HG03439 (cell line): ENCODE data around the gene ZNF544.

Experiments used
- ATAC-seq: cut with Tn5 transposase; IDR thresholded peaks from one replicate; pipeline ENCODE4 v1.9.1; 2021; ENCODE audit warnings: mild to moderate bottlenecking, moderate library complexity; ENCODE audit not compliant: unreplicated experiment

Gene ZNF544

GRCh38 chr19:58228585-58229254 is at the start of gene ZNF544:
Gene ZNF544, plus strand, starts transcription at chr19:58228914. Its CDS starts 15,110 bp downstream, at chr19:58244024.
- ATAC-seq: peak; percentile 88

- no peak for ATAC-seq
Measured at GRCh38 chr19:58181902-58182576, 46.7 kb upstream of the ZNF544 start.

GRCh38 chr19:58182577-58182988 is 46.1 kb upstream of the ZNF544 start:
- peak; percentile 2 for ATAC-seq

DNA sequence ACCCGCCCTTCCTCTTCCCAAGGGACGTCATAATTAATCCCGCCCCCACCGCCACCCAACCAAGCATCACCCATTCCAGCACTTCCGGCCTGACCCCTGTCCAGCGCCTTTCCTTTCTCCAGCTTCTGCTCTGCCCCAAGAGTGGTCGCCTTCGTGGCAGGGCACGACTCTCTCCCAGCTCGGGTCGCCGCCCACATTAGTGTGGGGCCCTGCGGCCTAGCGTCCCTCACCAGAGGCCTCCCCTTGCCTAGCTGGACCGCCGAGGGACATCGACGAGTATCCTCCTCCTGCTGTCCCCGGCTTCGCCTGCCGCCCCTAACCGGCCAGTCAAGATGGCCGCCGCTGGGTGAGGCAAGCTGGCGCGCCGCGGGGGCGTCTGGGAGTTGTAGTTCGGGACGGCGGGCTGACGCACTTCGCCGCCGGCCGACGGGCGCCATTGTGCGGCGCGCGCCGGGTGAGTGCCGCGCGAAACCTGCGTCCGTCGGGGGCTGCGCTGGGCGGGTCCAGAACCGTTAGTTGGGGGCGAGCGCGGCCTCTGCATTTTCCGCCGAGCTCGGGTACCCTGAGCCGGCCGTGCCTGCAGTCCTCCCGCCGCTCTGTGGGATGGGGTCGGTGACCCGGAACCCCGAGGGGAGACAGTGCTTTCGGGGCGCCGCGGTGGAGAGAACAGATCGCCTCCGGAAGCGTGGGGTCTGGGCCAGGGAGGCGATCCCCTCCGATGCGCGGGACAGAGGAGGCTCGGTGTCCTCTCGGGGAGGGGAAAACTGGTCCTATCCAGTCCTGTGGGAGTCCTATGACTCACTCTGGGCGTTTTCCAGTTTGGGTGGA is 45.5 kb upstream of the ZNF544 start, which contains the start of gene ZNF274:
TSS of gene ZNF274 (plus strand) at position 73 of the 828 bp plus-strand sequence. CDS start 905 bp downstream, outside the sequence.
- peak; percentile 90 for ATAC-seq

DNA sequence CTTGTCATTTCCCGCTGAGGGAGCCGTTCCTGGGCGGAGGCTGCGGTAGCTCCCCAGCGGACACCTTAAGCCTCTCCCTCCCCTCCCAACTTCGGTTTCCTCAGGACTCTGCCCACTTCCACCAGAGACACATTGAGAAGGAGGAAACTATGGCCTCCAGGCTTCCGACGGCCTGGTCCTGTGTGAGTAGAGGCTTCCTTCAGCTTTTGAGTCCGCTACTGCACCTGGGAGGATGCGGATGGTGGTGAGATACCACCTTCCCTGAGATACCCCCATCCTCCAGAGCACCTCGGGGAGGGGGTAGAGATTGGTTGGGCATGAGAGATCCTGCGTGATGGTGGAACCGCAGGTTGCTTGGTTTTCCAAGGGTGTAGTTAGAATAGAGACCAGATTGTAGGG is 44.9 kb upstream of the ZNF544 start:
- no peak for ATAC-seq

GRCh38 chr19:58196901-58197616 is 31.7 kb upstream of the ZNF544 start:
- no peak for ATAC-seq

DNA sequence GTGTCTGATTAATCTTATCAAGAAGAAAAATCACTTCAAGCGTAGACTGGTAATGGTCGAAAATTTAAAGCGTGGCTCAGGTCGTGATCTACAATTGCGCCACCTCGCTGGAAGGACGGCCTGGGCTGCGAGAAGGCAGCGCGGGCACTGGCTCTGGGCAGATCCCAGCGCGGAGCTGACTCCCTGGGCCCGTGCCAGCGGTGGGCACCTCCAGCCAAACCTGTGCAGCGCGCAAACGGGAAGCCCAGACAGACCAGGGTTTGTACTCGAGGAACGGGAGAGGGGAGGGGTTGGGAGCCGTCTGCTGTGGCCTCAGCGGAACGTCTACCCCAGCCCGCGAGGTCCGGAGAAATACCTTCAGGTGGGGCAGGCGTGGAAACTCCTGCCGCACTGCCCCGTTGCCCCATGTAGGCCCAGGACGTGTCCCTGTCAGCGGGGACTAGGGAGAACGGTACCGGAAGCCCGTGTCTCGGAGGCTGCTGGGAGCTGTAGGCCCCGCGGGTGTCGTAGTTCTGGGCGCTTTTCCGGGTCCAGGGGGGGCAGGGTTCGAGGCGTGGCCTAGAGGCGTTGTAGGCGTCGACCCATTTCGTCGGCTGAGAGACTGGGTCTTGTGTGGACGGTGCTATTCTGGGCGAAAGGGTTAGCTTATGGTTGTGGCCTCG is 24.8 kb upstream of the ZNF544 start:
- ATAC-seq: no peak

DNA sequence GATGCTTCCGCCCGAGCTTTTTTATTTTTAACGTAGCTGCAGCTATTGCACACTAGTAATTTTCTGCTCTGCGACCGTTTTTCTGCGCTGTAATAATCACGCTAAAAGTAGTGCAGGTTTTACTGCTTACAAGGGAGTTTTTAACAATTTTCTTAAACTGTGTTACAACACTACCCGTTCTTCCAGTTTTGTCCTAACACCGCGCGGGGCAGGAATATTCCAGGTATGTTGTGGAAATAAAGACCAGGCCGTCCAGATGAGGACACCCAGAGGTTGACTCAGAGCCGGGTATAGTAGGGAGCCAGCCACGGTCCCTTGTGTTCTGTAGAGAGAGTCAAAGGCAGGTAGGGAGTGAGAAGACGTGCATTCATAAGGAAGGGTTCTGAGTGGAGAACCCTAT is 24.1 kb upstream of the ZNF544 start:
- no peak for ATAC-seq

- ATAC-seq: no peak
Measured at GRCh38 chr19:58209577-58209976, 19.1 kb upstream of the ZNF544 start.

- no peak for ATAC-seq
Measured at GRCh38 chr19:58212336-58213074, 16.2 kb upstream of the ZNF544 start.

- no peak for ATAC-seq
Measured at GRCh38 chr19:58213075-58213369, 15.7 kb upstream of the ZNF544 start.

- ATAC-seq: no peak
Measured at GRCh38 chr19:58217069-58217481, 11.6 kb upstream of the ZNF544 start.

DNA sequence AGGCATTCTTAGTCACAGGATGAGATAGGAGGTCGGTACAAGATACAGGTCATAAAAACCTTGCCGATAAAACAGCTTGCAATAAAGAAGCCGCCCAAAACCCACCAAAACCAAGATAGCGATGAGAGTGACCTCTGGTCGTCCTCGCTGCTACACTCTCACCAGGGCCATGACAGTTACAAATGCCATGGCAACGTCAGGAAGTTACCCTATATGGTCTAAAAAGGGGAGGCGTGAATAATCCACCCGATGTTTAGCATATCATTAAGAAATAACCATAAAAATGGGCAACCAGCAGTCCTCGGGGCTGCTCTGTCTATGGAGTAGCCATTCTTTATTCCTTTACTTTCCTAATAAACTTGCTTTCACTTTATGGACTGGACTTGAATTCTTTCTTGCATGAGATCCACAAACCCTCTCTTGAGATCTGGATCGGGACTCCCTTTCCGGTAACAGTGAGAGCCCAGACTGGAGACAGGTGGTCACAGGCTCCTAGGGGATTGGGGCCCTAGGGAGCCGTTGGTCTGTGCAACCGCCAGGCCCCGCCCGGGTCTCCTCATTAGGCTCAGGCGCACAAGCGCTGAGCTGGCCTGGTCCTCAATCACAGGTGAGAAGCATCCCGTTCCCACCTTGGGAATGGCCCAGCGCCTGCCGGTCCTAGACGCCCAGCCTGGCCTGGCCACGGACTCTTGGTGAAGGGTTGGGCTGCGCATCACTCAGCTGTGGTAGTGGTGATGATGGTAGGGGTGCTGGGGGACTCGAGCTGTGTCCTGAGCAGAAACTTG is 10.9 kb upstream of the ZNF544 start:
- ATAC-seq: no peak

DNA sequence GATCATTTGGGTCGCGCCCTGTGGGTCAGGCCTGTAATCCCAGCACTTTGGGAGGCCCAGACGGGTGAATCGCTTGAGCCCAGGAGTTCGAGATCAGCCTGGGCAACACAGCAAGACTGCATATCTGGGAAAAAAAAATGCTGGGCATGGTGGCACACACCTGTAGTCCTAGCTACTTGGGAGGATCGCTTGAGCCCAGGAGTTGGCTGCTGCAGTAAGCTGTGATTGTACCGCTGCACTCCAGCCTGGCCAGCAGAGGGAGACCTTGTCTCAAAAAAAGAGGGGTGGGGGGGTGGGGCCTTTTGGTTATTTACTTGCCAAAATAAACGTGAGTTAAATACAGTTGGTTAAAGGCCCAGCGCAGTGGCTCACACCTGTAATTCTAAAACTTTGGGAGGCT is 9.8 kb upstream of the ZNF544 start:
- no peak for ATAC-seq

DNA sequence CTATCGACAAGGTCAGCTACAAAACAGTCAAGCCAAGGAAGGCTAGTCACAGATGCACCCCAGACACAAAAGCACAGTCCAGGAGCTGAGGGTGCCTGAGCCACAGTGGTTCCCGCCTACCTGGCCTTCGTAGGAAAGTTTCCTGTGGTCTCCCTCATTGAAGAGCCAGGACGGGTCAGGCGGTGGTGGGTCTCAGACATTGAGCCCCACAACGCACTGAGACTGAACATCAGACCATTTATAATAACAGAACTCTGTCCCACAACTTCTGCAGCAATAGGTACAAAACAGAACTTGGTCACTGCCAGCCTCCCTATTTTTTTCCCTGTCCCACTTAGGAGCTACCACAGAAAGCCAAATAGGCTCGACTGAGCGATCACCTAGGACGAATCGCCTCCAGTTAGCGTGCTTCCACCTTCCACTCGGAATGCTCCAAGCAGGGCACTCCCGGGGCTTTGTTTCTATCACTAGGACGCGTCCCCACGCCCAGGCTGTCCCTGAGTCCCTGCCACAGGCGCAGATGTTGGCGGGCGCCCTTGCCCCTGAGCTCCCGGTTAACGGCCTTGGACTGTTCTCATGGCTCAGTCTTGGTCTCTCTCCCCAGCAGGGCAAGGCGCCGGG is 640 bp upstream of the ZNF544 start:
- peak; percentile 10 for ATAC-seq

GRCh38 chr19:58229255-58229639 is 533 bp downstream of the ZNF544 start:
- ATAC-seq: no peak

GRCh38 chr19:58237324-58237723 is 8.6 kb downstream of the ZNF544 start:
- no peak for ATAC-seq

- ATAC-seq: no peak
Measured at GRCh38 chr19:58243351-58243750, 14.6 kb downstream of the ZNF544 start.

GRCh38 chr19:58248886-58249285 is 20.2 kb downstream of the ZNF544 start:
- no peak for ATAC-seq
